ENCODE measurements around the gene IFT43. TPM values are rescaled to one million over a fixed set of nuclear protein-coding genes. Genes with fewer than 3 reads are reported as not detected.

Gene IFT43
- total RNA-seq, 1 donor from 2014 or later: 18.3 TPM

DNA sequence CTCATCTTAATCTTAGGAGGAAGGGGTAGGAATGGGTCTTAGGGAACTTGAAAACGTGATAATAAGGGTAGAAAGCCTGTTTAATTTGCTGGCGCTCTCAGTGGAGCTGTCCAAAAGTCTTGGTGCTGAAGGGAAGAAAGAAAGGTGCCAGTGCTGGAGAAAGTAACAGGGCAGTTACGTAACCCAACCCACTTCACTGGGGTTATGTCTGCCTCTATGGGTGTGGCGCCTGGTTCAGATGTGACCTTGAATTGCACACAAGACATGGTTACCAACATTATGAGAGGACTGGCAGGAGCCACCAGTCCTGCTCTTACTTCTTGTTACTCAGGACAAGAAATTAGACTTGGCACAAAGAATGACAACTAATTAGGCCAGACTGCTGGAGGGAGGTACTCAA is 147.5 kb downstream of the IFT43 start:
- H3K27me3 ChIP-seq (ENCODE audit: control insufficient read depth in 3 of 3, insufficient read depth in 3 of 3, low read length in 3 of 3): peaks cover 41 to 58% (median 53%) of the 10 kb centered on the region in 3 donors

More for the DNA sequence above, 147.5 kb downstream of the IFT43 start:
- Histone ChIP-seq H3K4me3 (ENCODE audit: low read length in 3 of 3) (no peak overlapping the region), H3K36me3 (ENCODE audit: control insufficient read depth in 3 of 3, insufficient read depth in 3 of 3, low read length in 3 of 3) (no peaks in the 10 kb centered on the region), H3K4me1 (ENCODE audit: control insufficient read depth in 3 of 3, insufficient read depth in 3 of 3, low read length in 3 of 3) (no peaks in the 10 kb centered on the region), H3K9ac (ENCODE audit: low read depth in 1 of 3, low read length in 3 of 3) (no peak overlapping the region), H3K27ac (ENCODE audit: low read depth, low read length) (no peak overlapping the region), H3K9me3 (ENCODE audit: control insufficient read depth in 3 of 3, low read length in 3 of 3) (no peaks in the 10 kb centered on the region)

Other genes with a start within 250 kb of the IFT43 start
- 58.5 TPM for gene TGFB3, start 3.8 kb upstream of the IFT43 start, total RNA-seq
- gene GPATCH2L, start 166.2 kb downstream of the IFT43 start, total RNA-seq: 40.2 TPM

All from skeletal muscle tissue (tissue), 4 donors.